ENCODE measurements around the gene SLC5A3.
A peak's percentile ranks its signal among the peaks of the same experiment; 100 is the strongest.

SLC5A3 gene

GRCh38 chr21:34086887-34087306, 13.5 kb downstream of the SLC5A3 start:
- no peaks in the 10 kb centered on the region for H3K9me3 ChIP-seq (ENCODE audit: control extremely low read depth in 1 of 5, control insufficient read depth in 4 of 5, insufficient read depth in 2 of 5, low read depth in 1 of 5, low read length in 4 of 5)
- peaks cover 0 to 21% (median 4%) of the 10 kb centered on the region in 4 experiments for H3K4me1 ChIP-seq (ENCODE audit: control extremely low read depth in 1 of 4, control insufficient read depth in 4 of 4, insufficient read depth in 4 of 4, low read length in 3 of 4)
- peaks cover 0 to 14% (median 3%) of the 10 kb centered on the region in 4 experiments for H3K36me3 ChIP-seq (ENCODE audit: control insufficient read depth in 4 of 4, insufficient read depth in 4 of 4, low read length in 3 of 4)
- no peak overlapping the region for H3K27ac ChIP-seq (ENCODE audit: insufficient read depth in 1 of 2, low read depth in 1 of 2, low read length in 2 of 2, poor library complexity in 1 of 2, severe bottlenecking in 2 of 2)
- H3K4me3 ChIP-seq (ENCODE audit: control insufficient read depth in 1 of 7, extremely low read depth in 1 of 7, insufficient read depth in 4 of 7, low read depth in 2 of 7, low read length in 6 of 7) = no peak overlapping the region
- 71% methylated on average over 5 of the region's 5 CpGs for WGBS (ENCODE audit: insufficient coverage)
- ChIA-PET CTCF (interaction anchor here (1.0 to 1.7 kb wide), 3 partner anchors 9 to 164 kb away, joined by 3 to 4 read pairs (median 3); no protein-coding TSS in a partner anchor), POLR2A (no interaction called here)
- peak in 2 of 3 donors; percentile 33 to 56 for DNase-seq
- no peaks in the 10 kb centered on the region for H3K27me3 ChIP-seq (replicated peaks in 2 of 5; ENCODE audit: control insufficient read depth in 4 of 5, insufficient read depth in 5 of 5, low read length in 4 of 5)

GRCh38 chr21:34088752-34089151, 15.4 kb downstream of the SLC5A3 start:
- no peaks in the 10 kb centered on the region for H3K27me3 ChIP-seq (replicated peaks in 2 of 5; ENCODE audit: control insufficient read depth in 4 of 5, insufficient read depth in 5 of 5, low read length in 4 of 5)
- peaks cover 0 to 28% (median 12%) of the 10 kb centered on the region in 4 experiments for H3K4me1 ChIP-seq (ENCODE audit: control extremely low read depth in 1 of 4, control insufficient read depth in 4 of 4, insufficient read depth in 4 of 4, low read length in 3 of 4)
- 92% methylated on average over 2 of the region's 3 CpGs for WGBS (ENCODE audit: insufficient coverage)
- ChIA-PET CTCF (no interaction called here), POLR2A (interaction anchor here (0.9 kb wide), 1 partner anchor 141 kb away, joined by 8 read pairs; no protein-coding TSS in a partner anchor)
- no peak overlapping the region for H3K4me3 ChIP-seq (ENCODE audit: control insufficient read depth in 1 of 7, extremely low read depth in 1 of 7, insufficient read depth in 4 of 7, low read depth in 2 of 7, low read length in 6 of 7)
- DNase-seq = no peak
- peaks cover 0 to 5% (median under 1%) of the 10 kb centered on the region in 4 experiments for H3K36me3 ChIP-seq (ENCODE audit: control insufficient read depth in 4 of 4, insufficient read depth in 4 of 4, low read length in 3 of 4)
- no peaks in the 10 kb centered on the region for H3K9me3 ChIP-seq (ENCODE audit: control extremely low read depth in 1 of 5, control insufficient read depth in 4 of 5, insufficient read depth in 2 of 5, low read depth in 1 of 5, low read length in 4 of 5)
- H3K27ac ChIP-seq (ENCODE audit: insufficient read depth in 1 of 2, low read depth in 1 of 2, low read length in 2 of 2, poor library complexity in 1 of 2, severe bottlenecking in 2 of 2) = no peak overlapping the region

GRCh38 chr21:34091032-34091431, 17.7 kb downstream of the SLC5A3 start:
- 100% methylated on average over 1 of the region's 4 CpGs for WGBS (ENCODE audit: insufficient coverage)
- ChIA-PET CTCF (interaction anchor here (0.8 to 2.5 kb wide), 7 partner anchors 9 to 272 kb away, joined by 3 to 8 read pairs (median 4); no protein-coding TSS in a partner anchor), POLR2A (no interaction called here)
- H3K27ac ChIP-seq (ENCODE audit: insufficient read depth in 1 of 2, low read depth in 1 of 2, low read length in 2 of 2, poor library complexity in 1 of 2, severe bottlenecking in 2 of 2) = no peak overlapping the region
- peaks cover 0 to 15% (median 13%) of the 10 kb centered on the region in 4 experiments for H3K36me3 ChIP-seq (ENCODE audit: control insufficient read depth in 4 of 4, insufficient read depth in 4 of 4, low read length in 3 of 4)
- no peaks in the 10 kb centered on the region for H3K9me3 ChIP-seq (ENCODE audit: control extremely low read depth in 1 of 5, control insufficient read depth in 4 of 5, insufficient read depth in 2 of 5, low read depth in 1 of 5, low read length in 4 of 5)
- peak in 2 of 3 donors; percentile 17 to 36 for DNase-seq
- no peaks in the 10 kb centered on the region for H3K27me3 ChIP-seq (replicated peaks in 2 of 5; ENCODE audit: control insufficient read depth in 4 of 5, insufficient read depth in 5 of 5, low read length in 4 of 5)
- H3K4me3 ChIP-seq (ENCODE audit: control insufficient read depth in 1 of 7, extremely low read depth in 1 of 7, insufficient read depth in 4 of 7, low read depth in 2 of 7, low read length in 6 of 7) = no peak overlapping the region
- peaks cover 0 to 28% (median 12%) of the 10 kb centered on the region in 4 experiments for H3K4me1 ChIP-seq (ENCODE audit: control extremely low read depth in 1 of 4, control insufficient read depth in 4 of 4, insufficient read depth in 4 of 4, low read length in 3 of 4)

GRCh38 chr21:34091607-34092006, 18.2 kb downstream of the SLC5A3 start:
- Histone ChIP-seq H3K4me3 (ENCODE audit: control insufficient read depth in 1 of 7, extremely low read depth in 1 of 7, insufficient read depth in 4 of 7, low read depth in 2 of 7, low read length in 6 of 7) (no peak overlapping the region), H3K27me3 (replicated peaks in 2 of 5; ENCODE audit: control insufficient read depth in 4 of 5, insufficient read depth in 5 of 5, low read length in 4 of 5) (no peaks in the 10 kb centered on the region), H3K4me1 (ENCODE audit: control extremely low read depth in 1 of 4, control insufficient read depth in 4 of 4, insufficient read depth in 4 of 4, low read length in 3 of 4) (peaks cover 0 to 27% (median 12%) of the 10 kb centered on the region in 4 experiments), H3K9me3 (ENCODE audit: control extremely low read depth in 1 of 5, control insufficient read depth in 4 of 5, insufficient read depth in 2 of 5, low read depth in 1 of 5, low read length in 4 of 5) (no peaks in the 10 kb centered on the region), H3K36me3 (ENCODE audit: control insufficient read depth in 4 of 4, insufficient read depth in 4 of 4, low read length in 3 of 4) (peaks cover 0 to 21% (median 18%) of the 10 kb centered on the region in 4 experiments), H3K27ac (ENCODE audit: insufficient read depth in 1 of 2, low read depth in 1 of 2, low read length in 2 of 2, poor library complexity in 1 of 2, severe bottlenecking in 2 of 2) (no peak overlapping the region)
- no CpG with 5 or more reads among the region's 2 CpGs for WGBS (ENCODE audit: insufficient coverage)
- ChIA-PET POLR2A (interaction anchor here (1.0 kb wide), 1 partner anchor 18 kb away, joined by 3 read pairs; no protein-coding TSS in a partner anchor), CTCF (interaction anchor here (0.9 to 2.5 kb wide), 6 partner anchors 10 to 168 kb away, joined by 3 to 8 read pairs (median 4); no protein-coding TSS in a partner anchor)
- peak in 2 of 3 donors; percentile 31 to 49 for DNase-seq

GRCh38 chr21:34092262-34092921, 19.0 kb downstream of the SLC5A3 start:
- Histone ChIP-seq H3K27ac (ENCODE audit: insufficient read depth in 1 of 2, low read depth in 1 of 2, low read length in 2 of 2, poor library complexity in 1 of 2, severe bottlenecking in 2 of 2) (no peak overlapping the region), H3K9me3 (ENCODE audit: control extremely low read depth in 1 of 5, control insufficient read depth in 4 of 5, insufficient read depth in 2 of 5, low read depth in 1 of 5, low read length in 4 of 5) (no peaks in the 10 kb centered on the region), H3K27me3 (replicated peaks in 2 of 5; ENCODE audit: control insufficient read depth in 4 of 5, insufficient read depth in 5 of 5, low read length in 4 of 5) (no peaks in the 10 kb centered on the region), H3K36me3 (ENCODE audit: control insufficient read depth in 4 of 4, insufficient read depth in 4 of 4, low read length in 3 of 4) (peaks cover 0 to 24% (median 22%) of the 10 kb centered on the region in 4 experiments), H3K4me1 (ENCODE audit: control extremely low read depth in 1 of 4, control insufficient read depth in 4 of 4, insufficient read depth in 4 of 4, low read length in 3 of 4) (peaks cover 0 to 24% (median 11%) of the 10 kb centered on the region in 4 experiments), H3K4me3 (ENCODE audit: control insufficient read depth in 1 of 7, extremely low read depth in 1 of 7, insufficient read depth in 4 of 7, low read depth in 2 of 7, low read length in 6 of 7) (no peak overlapping the region)
- DNase-seq = peak; percentile 24 to 78 (median 60)
- CTCF ChIA-PET = interaction anchor here (0.7 to 2.5 kb wide), 9 partner anchors 9 to 273 kb away, joined by 3 to 7 read pairs (median 3); no protein-coding TSS in a partner anchor
- WGBS (ENCODE audit: insufficient coverage) = 0% methylated on average over 1 of the region's 6 CpGs
- POLR2A ChIA-PET = interaction anchor here (0.6 to 1.0 kb wide), 2 partner anchors 18 to 379 kb away, joined by 3 read pairs; no protein-coding TSS in a partner anchor

- Histone ChIP-seq H3K36me3 (ENCODE audit: control insufficient read depth in 4 of 4, insufficient read depth in 4 of 4, low read length in 3 of 4) (peaks cover 0 to 24% (median 22%) of the 10 kb centered on the region in 4 experiments), H3K27me3 (replicated peaks in 2 of 5; ENCODE audit: control insufficient read depth in 4 of 5, insufficient read depth in 5 of 5, low read length in 4 of 5) (no peaks in the 10 kb centered on the region), H3K4me3 (ENCODE audit: control insufficient read depth in 1 of 7, extremely low read depth in 1 of 7, insufficient read depth in 4 of 7, low read depth in 2 of 7, low read length in 6 of 7) (no peak overlapping the region), H3K9me3 (ENCODE audit: control extremely low read depth in 1 of 5, control insufficient read depth in 4 of 5, insufficient read depth in 2 of 5, low read depth in 1 of 5, low read length in 4 of 5) (no peaks in the 10 kb centered on the region), H3K4me1 (ENCODE audit: control extremely low read depth in 1 of 4, control insufficient read depth in 4 of 4, insufficient read depth in 4 of 4, low read length in 3 of 4) (peaks cover 0 to 24% (median 11%) of the 10 kb centered on the region in 4 experiments), H3K27ac (ENCODE audit: insufficient read depth in 1 of 2, low read depth in 1 of 2, low read length in 2 of 2, poor library complexity in 1 of 2, severe bottlenecking in 2 of 2) (no peak overlapping the region)
- POLR2A ChIA-PET = interaction anchor here (0.6 kb wide), 1 partner anchor 380 kb away, joined by 3 read pairs; no protein-coding TSS in a partner anchor
- CTCF ChIA-PET = interaction anchor here (0.7 to 2.5 kb wide), 9 partner anchors 8 to 272 kb away, joined by 3 to 7 read pairs (median 4); no protein-coding TSS in a partner anchor
- no peak for DNase-seq
- WGBS (ENCODE audit: insufficient coverage) = no CpG with 5 or more reads among the region's 3 CpGs
These were observed 19.7 kb downstream of the SLC5A3 start for GRCh38 chr21:34093083-34093482.

Measured in common myeloid progenitor, CD34-positive (primary cell).